ENCODE data around the gene CCDC92B. TPM values are rescaled to one million over a fixed set of nuclear protein-coding genes. Genes with fewer than 3 reads are reported as not detected.
A peak's percentile ranks its signal among the peaks of the same experiment; 100 is the strongest.

CCDC92B gene
- polyA plus RNA-seq, 1 of the 3 experiments (the other 2 are of a cell fraction): 0.07 TPM

DNA sequence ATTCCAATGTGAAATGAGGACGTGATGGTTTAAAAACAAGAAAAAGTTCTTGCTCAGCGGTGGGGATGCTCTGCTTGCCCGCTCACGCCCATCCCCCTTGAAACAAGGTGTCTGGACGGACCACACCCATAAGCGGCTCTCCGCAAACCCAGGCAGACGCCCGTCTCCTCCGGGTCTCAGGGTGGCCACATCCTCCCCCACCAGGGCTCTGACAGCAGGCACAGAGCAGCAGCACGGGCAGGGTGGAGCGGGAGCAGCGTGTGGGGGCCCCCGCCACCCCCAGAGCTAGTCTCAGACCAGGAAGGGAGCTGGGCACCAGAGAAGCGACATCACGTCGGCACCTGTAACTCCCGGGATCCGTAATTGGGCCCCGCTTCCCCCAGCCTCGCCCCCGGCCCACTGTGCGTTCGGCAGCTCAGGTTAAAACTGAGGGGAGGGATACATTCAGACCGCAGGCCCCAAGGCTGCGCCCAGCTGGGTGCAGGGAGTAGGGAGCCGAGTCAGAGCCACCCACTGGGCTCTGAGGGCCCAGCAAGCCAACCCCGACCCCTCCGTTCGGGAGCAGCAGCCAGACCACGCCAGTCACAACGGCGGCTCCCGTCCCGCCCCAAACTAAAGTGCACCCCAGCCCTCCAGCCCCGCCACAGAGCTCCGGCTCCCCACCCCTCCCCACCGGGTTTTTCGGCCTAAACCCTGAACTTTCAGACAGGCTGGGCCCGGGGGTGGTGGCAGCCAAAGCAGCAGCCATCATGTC lies 59.9 kb downstream of the CCDC92B start:
- Histone ChIP-seq H3K4me1 (ENCODE audit: control insufficient read depth in 1 of 2, insufficient read depth in 2 of 2, low read depth in 1 of 2, low read length in 1 of 2) (peaks cover 0 to 4% of the 10 kb centered on the region in 2 experiments; a peak in 1 of 4 replicates), H3K79me2 (ENCODE audit: insufficient read depth) (no peaks in the 10 kb centered on the region), H3K36me3 (replicated peaks in 1 of 2; ENCODE audit: control insufficient read depth in 1 of 2, insufficient read depth in 2 of 2, low read length in 1 of 2) (peaks cover 0 to 27% of the 10 kb centered on the region in 2 experiments), H4K20me1 (ENCODE audit: insufficient read depth) (no peaks in the 10 kb centered on the region), H3K9me2 (no peaks in the 10 kb centered on the region), H3K9ac (no peak overlapping the region), H2AFZ (ENCODE audit: low read depth) (no peak overlapping the region), H3K4me3 (ENCODE audit: low read depth in 2 of 2, low read length in 1 of 2) (no peak overlapping the region), H3K27me3 (ENCODE audit: insufficient read depth) (no peaks in the 10 kb centered on the region), H3F3A (replicated peaks; ENCODE audit: insufficient read depth) (peaks cover 24% of the 10 kb centered on the region), H3K4me2 (no peak overlapping the region), H3K9me3 (no peaks in the 10 kb centered on the region), H3K27ac (ENCODE audit: low read depth in 2 of 2, low read length in 1 of 2) (no peak overlapping the region)
- WGBS (ENCODE audit: low lambda C conversion rate): 97% methylated on average over 28 of the region's 40 CpGs
- ChIA-PET CTCF (interaction anchor here (1.0 kb wide), 1 partner anchor 17 kb away, joined by 3 read pairs; no protein-coding TSS in a partner anchor), POLR2A (no interaction called here)
- TF ChIP-seq SIN3A (IDR thresholded peaks at IDR 0.05; ENCODE audit: borderline replicate concordance, low read depth, low read length): no peak
- no peak for TF ChIP-seq MXI1 (IDR thresholded peaks at IDR 0.05; ENCODE audit: low read depth, low read length)
- TF ChIP-seq RFX5 (IDR thresholded peaks at IDR 0.05; ENCODE audit: low read length): no peak
- TF ChIP-seq, protein P1, sequence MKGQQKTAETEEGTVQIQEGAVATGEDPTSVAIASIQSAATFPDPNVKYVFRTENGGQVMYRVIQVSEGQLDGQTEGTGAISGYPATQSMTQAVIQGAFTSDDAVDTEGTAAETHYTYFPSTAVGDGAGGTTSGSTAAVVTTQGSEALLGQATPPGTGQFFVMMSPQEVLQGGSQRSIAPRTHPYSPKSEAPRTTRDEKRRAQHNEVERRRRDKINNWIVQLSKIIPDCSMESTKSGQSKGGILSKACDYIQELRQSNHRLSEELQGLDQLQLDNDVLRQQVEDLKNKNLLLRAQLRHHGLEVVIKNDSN (IDR thresholded peaks at IDR 0.05; ENCODE audit: borderline replicate concordance, low read depth): no peak
- TF ChIP-seq TCF12 (IDR thresholded peaks at IDR 0.05): no peak
- TF ChIP-seq FOSL2 (IDR thresholded peaks at IDR 0.05; ENCODE audit: borderline replicate concordance, low read depth): no peak
- no peak for TF ChIP-seq GABPA (IDR thresholded peaks at IDR 0.05; ENCODE audit: low read depth)
- peak; percentile 38 for DNase-seq

DNA sequence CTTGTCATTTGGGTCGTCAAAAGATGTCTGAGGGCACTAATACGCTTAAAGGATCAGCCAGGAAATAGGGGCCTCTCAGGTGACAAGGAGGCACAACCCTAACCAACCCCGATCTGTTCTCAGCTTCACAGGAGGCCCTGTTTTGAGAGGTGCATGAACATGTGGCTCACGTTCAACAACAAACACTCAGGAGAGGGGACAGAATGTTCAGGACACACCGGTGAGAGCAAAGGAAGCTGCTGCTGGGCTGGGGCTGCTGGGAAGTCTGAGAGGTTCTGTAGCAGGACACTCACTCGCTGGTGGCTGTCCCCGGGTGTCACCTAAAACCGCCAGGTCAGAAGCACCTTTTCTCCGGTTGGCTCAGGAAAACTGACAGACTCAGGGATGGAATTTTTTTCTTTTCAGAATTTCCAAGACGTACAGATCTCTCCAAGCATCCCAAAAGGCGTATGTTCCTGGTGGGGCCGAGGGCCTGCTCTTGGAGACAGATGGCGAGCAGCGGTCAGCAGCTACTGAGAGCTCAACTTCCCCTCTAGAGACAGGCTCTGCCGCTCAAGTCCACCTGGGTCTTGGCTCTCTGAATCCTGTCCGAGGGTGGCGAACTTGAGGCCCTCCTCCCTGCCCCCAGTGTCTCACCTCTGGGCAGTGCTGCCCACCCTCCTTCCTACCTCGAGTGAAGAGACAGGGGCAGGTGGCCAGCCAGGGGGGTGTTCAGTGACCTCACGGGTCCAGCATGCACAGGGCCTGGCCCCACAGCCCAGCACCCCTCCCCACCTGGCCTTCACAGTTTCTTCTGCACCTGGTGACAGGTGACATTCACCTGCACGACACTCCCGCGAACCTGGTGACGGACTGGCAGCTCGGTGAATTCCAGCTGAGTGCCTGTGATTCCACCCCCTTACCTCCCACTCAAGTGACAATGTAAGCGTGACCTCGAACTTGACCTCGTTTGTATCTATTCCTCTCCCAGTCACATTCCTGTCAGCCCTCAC lies 60.8 kb downstream of the CCDC92B start:
- Histone ChIP-seq H3K79me2 (ENCODE audit: insufficient read depth) (no peaks in the 10 kb centered on the region), H3K27me3 (ENCODE audit: insufficient read depth) (no peaks in the 10 kb centered on the region), H3K4me1 (ENCODE audit: control insufficient read depth in 1 of 2, insufficient read depth in 2 of 2, low read depth in 1 of 2, low read length in 1 of 2) (peaks cover 0 to 4% of the 10 kb centered on the region in 2 experiments; a peak in 1 of 4 replicates), H3F3A (replicated peaks; ENCODE audit: insufficient read depth) (peaks cover 30% of the 10 kb centered on the region), H3K36me3 (replicated peaks in 1 of 2; ENCODE audit: control insufficient read depth in 1 of 2, insufficient read depth in 2 of 2, low read length in 1 of 2) (peaks cover 3 to 30% of the 10 kb centered on the region in 2 experiments), H2AFZ (ENCODE audit: low read depth) (no peak overlapping the region), H3K4me2 (no peak overlapping the region), H4K20me1 (ENCODE audit: insufficient read depth) (no peaks in the 10 kb centered on the region), H3K27ac (ENCODE audit: low read depth in 2 of 2, low read length in 1 of 2) (no peak overlapping the region; a peak in 1 of 4 replicates), H3K9me2 (no peaks in the 10 kb centered on the region), H3K4me3 (ENCODE audit: low read depth in 2 of 2, low read length in 1 of 2) (no peak overlapping the region), H3K9me3 (no peaks in the 10 kb centered on the region), H3K9ac (no peak overlapping the region)
- TF ChIP-seq MEF2A (IDR thresholded peaks at IDR 0.05; ENCODE audit: borderline replicate concordance, low read depth) (no peak), POLR2AphosphoS5 (IDR thresholded peaks at IDR 0.05; ENCODE audit: low read depth, low read length) (peak; percentile 55; the same call in 1 of the 2 replicates), SIN3A (IDR thresholded peaks at IDR 0.05; ENCODE audit: borderline replicate concordance, low read depth, low read length) (peak; percentile 32; the same call in 1 of the 2 replicates)
- TF ChIP-seq, protein P2, sequence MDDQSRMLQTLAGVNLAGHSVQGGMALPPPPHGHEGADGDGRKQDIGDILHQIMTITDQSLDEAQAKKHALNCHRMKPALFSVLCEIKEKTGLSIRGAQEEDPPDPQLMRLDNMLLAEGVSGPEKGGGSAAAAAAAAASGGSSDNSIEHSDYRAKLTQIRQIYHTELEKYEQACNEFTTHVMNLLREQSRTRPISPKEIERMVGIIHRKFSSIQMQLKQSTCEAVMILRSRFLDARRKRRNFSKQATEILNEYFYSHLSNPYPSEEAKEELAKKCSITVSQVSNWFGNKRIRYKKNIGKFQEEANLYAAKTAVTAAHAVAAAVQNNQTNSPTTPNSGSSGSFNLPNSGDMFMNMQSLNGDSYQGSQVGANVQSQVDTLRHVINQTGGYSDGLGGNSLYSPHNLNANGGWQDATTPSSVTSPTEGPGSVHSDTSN (IDR thresholded peaks at IDR 0.05): peak; percentile 10; the same call in 1 of the 2 replicates
- peak; percentile 29 for DNase-seq
- WGBS (ENCODE audit: low lambda C conversion rate): 91% methylated on average over 23 of the region's 27 CpGs
- ChIA-PET POLR2A (no interaction called here), CTCF (interaction anchor here (0.7 to 1.0 kb wide), 2 partner anchors 15 to 18 kb away, joined by 3 read pairs; no protein-coding TSS in a partner anchor)

Data from SK-N-SH (cell line).